ENCODE results near the gene PPP1R3C.

PPP1R3C gene

GRCh38 chr10:91632671-91633550 lies at the start of gene PPP1R3C:
PPP1R3C (minus strand) TSS chr10:91633071; CDS start chr10:91632969, 102 bp downstream.
- Histone ChIP-seq H3K4me3 (ENCODE audit: low read depth, low read length) (peak within 1 kb of the TSS; percentile 59), H3K9me3 (ENCODE audit: control insufficient read depth, insufficient read depth, low read depth, low read length) (no peaks in the 10 kb centered on the region), H3K4me1 (ENCODE audit: control insufficient read depth, insufficient read depth, low read length) (0 out of 2 replicates have a peak, but pooled peaks cover 3% of the 10 kb centered on the region), H3K36me3 (ENCODE audit: control insufficient read depth, insufficient read depth, low read length) (no peaks in the 10 kb centered on the region), H3K27me3 (ENCODE audit: control insufficient read depth, insufficient read depth, low read length) (peaks cover 25% of the 10 kb centered on the region), H3K27ac (ENCODE audit: low read depth, low read length) (no peak within 1 kb of the TSS), H3K9ac (ENCODE audit: low read length) (no peak within 1 kb of the TSS)

- H3K9ac ChIP-seq (ENCODE audit: low read length) = no peak overlapping the region
- H3K9me3 ChIP-seq (ENCODE audit: control insufficient read depth, insufficient read depth, low read depth, low read length) = no peaks in the 10 kb centered on the region
- H3K36me3 ChIP-seq (ENCODE audit: control insufficient read depth, insufficient read depth, low read length) = no peaks in the 10 kb centered on the region
- H3K27ac ChIP-seq (ENCODE audit: low read depth, low read length) = no peak overlapping the region
- peaks cover 11% of the 10 kb centered on the region for H3K4me1 ChIP-seq (ENCODE audit: control insufficient read depth, insufficient read depth, low read length)
- no peak overlapping the region for H3K4me3 ChIP-seq (ENCODE audit: low read depth, low read length)
- H3K27me3 ChIP-seq (ENCODE audit: control insufficient read depth, insufficient read depth, low read length) = no peaks in the 10 kb centered on the region
Measured at GRCh38 chr10:91681361-91682276, 48.7 kb upstream of the PPP1R3C start.

- Histone ChIP-seq H3K4me1 (ENCODE audit: control insufficient read depth, insufficient read depth, low read length) (peaks cover 11% of the 10 kb centered on the region), H3K4me3 (ENCODE audit: low read depth, low read length) (no peak overlapping the region), H3K36me3 (ENCODE audit: control insufficient read depth, insufficient read depth, low read length) (no peaks in the 10 kb centered on the region), H3K9ac (ENCODE audit: low read length) (no peak overlapping the region), H3K27me3 (ENCODE audit: control insufficient read depth, insufficient read depth, low read length) (no peaks in the 10 kb centered on the region), H3K9me3 (ENCODE audit: control insufficient read depth, insufficient read depth, low read depth, low read length) (no peaks in the 10 kb centered on the region), H3K27ac (ENCODE audit: low read depth, low read length) (no peak overlapping the region)
Measured at GRCh38 chr10:91680487-91680886, 47.6 kb upstream of the PPP1R3C start.

- Histone ChIP-seq H3K9me3 (ENCODE audit: control insufficient read depth, insufficient read depth, low read depth, low read length) (no peaks in the 10 kb centered on the region), H3K4me1 (ENCODE audit: control insufficient read depth, insufficient read depth, low read length) (peaks cover 8% of the 10 kb centered on the region), H3K36me3 (ENCODE audit: control insufficient read depth, insufficient read depth, low read length) (no peaks in the 10 kb centered on the region), H3K27ac (ENCODE audit: low read depth, low read length) (no peak overlapping the region), H3K4me3 (ENCODE audit: low read depth, low read length) (no peak overlapping the region), H3K9ac (ENCODE audit: low read length) (no peak overlapping the region), H3K27me3 (ENCODE audit: control insufficient read depth, insufficient read depth, low read length) (no peaks in the 10 kb centered on the region)
Measured at GRCh38 chr10:91679296-91679695, 46.4 kb upstream of the PPP1R3C start.

GRCh38 chr10:91677911-91678310 lies 45.0 kb upstream of the PPP1R3C start:
- Histone ChIP-seq H3K27ac (ENCODE audit: low read depth, low read length) (no peak overlapping the region), H3K9ac (ENCODE audit: low read length) (no peak overlapping the region), H3K9me3 (ENCODE audit: control insufficient read depth, insufficient read depth, low read depth, low read length) (no peaks in the 10 kb centered on the region), H3K27me3 (ENCODE audit: control insufficient read depth, insufficient read depth, low read length) (no peaks in the 10 kb centered on the region), H3K4me3 (ENCODE audit: low read depth, low read length) (no peak overlapping the region), H3K36me3 (ENCODE audit: control insufficient read depth, insufficient read depth, low read length) (no peaks in the 10 kb centered on the region), H3K4me1 (ENCODE audit: control insufficient read depth, insufficient read depth, low read length) (no peaks in the 10 kb centered on the region; the same call in 1 of the 2 replicates)

GRCh38 chr10:91672021-91672608 lies 39.2 kb upstream of the PPP1R3C start:
- Histone ChIP-seq H3K9me3 (ENCODE audit: control insufficient read depth, insufficient read depth, low read depth, low read length) (no peaks in the 10 kb centered on the region), H3K27ac (ENCODE audit: low read depth, low read length) (no peak overlapping the region), H3K27me3 (ENCODE audit: control insufficient read depth, insufficient read depth, low read length) (no peaks in the 10 kb centered on the region), H3K36me3 (ENCODE audit: control insufficient read depth, insufficient read depth, low read length) (no peaks in the 10 kb centered on the region), H3K9ac (ENCODE audit: low read length) (no peak overlapping the region), H3K4me3 (ENCODE audit: low read depth, low read length) (no peak overlapping the region), H3K4me1 (ENCODE audit: control insufficient read depth, insufficient read depth, low read length) (peaks cover 19% of the 10 kb centered on the region)

- H3K27me3 ChIP-seq (ENCODE audit: control insufficient read depth, insufficient read depth, low read length) = no peaks in the 10 kb centered on the region
- no peak overlapping the region for H3K27ac ChIP-seq (ENCODE audit: low read depth, low read length)
- no peaks in the 10 kb centered on the region for H3K9me3 ChIP-seq (ENCODE audit: control insufficient read depth, insufficient read depth, low read depth, low read length)
- no peak overlapping the region for H3K9ac ChIP-seq (ENCODE audit: low read length)
- no peaks in the 10 kb centered on the region for H3K36me3 ChIP-seq (ENCODE audit: control insufficient read depth, insufficient read depth, low read length)
- H3K4me3 ChIP-seq (ENCODE audit: low read depth, low read length) = no peak overlapping the region
- H3K4me1 ChIP-seq (ENCODE audit: control insufficient read depth, insufficient read depth, low read length) = peaks cover 19% of the 10 kb centered on the region
Measured at GRCh38 chr10:91668913-91669312, 36.0 kb upstream of the PPP1R3C start.

- Histone ChIP-seq H3K9me3 (ENCODE audit: control insufficient read depth, insufficient read depth, low read depth, low read length) (no peaks in the 10 kb centered on the region), H3K36me3 (ENCODE audit: control insufficient read depth, insufficient read depth, low read length) (no peaks in the 10 kb centered on the region), H3K9ac (ENCODE audit: low read length) (no peak overlapping the region), H3K4me3 (ENCODE audit: low read depth, low read length) (no peak overlapping the region), H3K27ac (ENCODE audit: low read depth, low read length) (no peak overlapping the region), H3K27me3 (ENCODE audit: control insufficient read depth, insufficient read depth, low read length) (no peaks in the 10 kb centered on the region), H3K4me1 (ENCODE audit: control insufficient read depth, insufficient read depth, low read length) (peaks cover 11% of the 10 kb centered on the region)
Measured at GRCh38 chr10:91665842-91666241, 33.0 kb upstream of the PPP1R3C start.

GRCh38 chr10:91664426-91664825 lies 31.6 kb upstream of the PPP1R3C start:
- no peak overlapping the region for H3K27ac ChIP-seq (ENCODE audit: low read depth, low read length)
- H3K9ac ChIP-seq (ENCODE audit: low read length) = no peak overlapping the region
- no peaks in the 10 kb centered on the region for H3K9me3 ChIP-seq (ENCODE audit: control insufficient read depth, insufficient read depth, low read depth, low read length)
- H3K36me3 ChIP-seq (ENCODE audit: control insufficient read depth, insufficient read depth, low read length) = no peaks in the 10 kb centered on the region
- H3K4me1 ChIP-seq (ENCODE audit: control insufficient read depth, insufficient read depth, low read length) = peaks cover 8% of the 10 kb centered on the region
- no peaks in the 10 kb centered on the region for H3K27me3 ChIP-seq (ENCODE audit: control insufficient read depth, insufficient read depth, low read length)
- no peak overlapping the region for H3K4me3 ChIP-seq (ENCODE audit: low read depth, low read length)

GRCh38 chr10:91662993-91663392 lies 30.1 kb upstream of the PPP1R3C start:
- Histone ChIP-seq H3K4me1 (ENCODE audit: control insufficient read depth, insufficient read depth, low read length) (no peaks in the 10 kb centered on the region), H3K36me3 (ENCODE audit: control insufficient read depth, insufficient read depth, low read length) (no peaks in the 10 kb centered on the region), H3K9ac (ENCODE audit: low read length) (no peak overlapping the region), H3K4me3 (ENCODE audit: low read depth, low read length) (no peak overlapping the region), H3K27ac (ENCODE audit: low read depth, low read length) (no peak overlapping the region), H3K9me3 (ENCODE audit: control insufficient read depth, insufficient read depth, low read depth, low read length) (peaks cover 2% of the 10 kb centered on the region; the same call in 1 of the 2 replicates), H3K27me3 (ENCODE audit: control insufficient read depth, insufficient read depth, low read length) (no peaks in the 10 kb centered on the region)

Measured in HUES6 (cell line).